Urothelium cell line (cell line): ENCODE data around the gene RANBP17.

Experiments used
- DNase-seq: peaks from one replicate; pipeline ENCODE4 v3.0.0; 2011; ENCODE audit warnings: low spot score, mixed read lengths
- FAIRE-seq: peaks from 2 replicates; lab custom pipeline; 2011; peaks lifted over from hg19 to GRCh38; lab: Jason Lieb, UNC

RANBP17 gene

GRCh38 chr5:171223927-171224326 is 362.1 kb downstream of the RANBP17 start:
- FAIRE-seq (no peak), DNase-seq (no peak)

- no peak for FAIRE-seq
- no peak for DNase-seq
These were observed 364.4 kb downstream of the RANBP17 start for GRCh38 chr5:171226096-171226754.

DNA sequence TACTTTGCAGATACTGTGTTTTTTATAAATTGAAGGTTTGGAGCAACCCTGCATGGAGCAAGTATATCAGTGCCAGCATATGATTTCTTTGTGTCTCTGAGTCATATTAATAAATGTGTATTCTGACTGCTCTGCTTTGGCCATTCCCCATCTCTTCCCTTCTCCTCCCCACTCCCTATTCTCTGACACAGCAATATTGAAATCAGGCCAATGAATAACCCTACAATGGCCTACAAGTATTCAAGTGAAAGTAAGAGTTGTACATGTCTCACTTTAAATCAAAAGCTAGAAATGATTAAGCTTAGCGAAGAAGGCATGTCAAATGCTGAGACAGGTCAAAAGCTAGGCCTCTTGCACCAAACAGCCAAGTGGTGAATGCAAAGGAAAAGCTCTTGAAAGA is 365.0 kb downstream of the RANBP17 start:
- FAIRE-seq (peak; percentile 13), DNase-seq (no peak)

DNA sequence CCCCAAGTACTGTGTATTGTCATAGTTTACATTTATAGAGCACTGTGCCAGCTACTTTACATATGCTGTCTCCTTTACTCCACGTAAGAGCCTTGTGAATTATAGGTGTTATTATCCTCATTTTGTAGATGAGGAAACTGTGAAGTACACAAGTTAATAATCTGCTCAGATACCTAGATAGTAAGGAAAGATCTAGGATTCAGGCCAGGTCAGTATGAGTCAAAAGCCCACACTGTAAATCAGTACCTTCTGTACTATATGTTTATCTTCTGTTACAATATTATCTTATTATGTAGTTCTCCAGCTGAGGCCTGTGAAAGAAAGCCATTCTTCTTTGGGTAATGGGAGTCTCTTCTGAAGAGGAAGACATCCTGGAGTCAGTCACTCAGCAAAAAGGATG is 374.8 kb downstream of the RANBP17 start:
- DNase-seq (no peak), FAIRE-seq (no peak)

- FAIRE-seq = no peak
- no peak for DNase-seq
These were observed 380.7 kb downstream of the RANBP17 start for GRCh38 chr5:171242521-171242920.

DNA sequence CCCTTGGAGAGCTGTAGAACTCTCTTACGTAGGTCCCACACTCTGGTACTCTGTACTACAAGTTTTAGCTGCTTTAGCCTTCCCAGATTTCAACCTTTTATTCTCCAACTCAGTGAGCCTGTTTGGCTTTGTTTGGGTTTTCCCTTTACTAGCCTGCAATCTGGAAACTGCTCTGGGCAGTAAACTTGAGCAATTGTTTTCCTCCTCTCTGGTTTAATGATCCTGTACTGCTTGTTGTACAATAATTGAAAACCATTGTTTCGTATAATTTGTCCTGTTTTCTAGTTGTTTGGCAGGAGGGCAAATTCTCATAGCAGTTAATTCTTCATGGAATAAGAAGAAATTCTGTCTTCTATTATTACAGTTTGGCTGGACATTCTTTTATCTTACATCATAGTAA is 384.4 kb downstream of the RANBP17 start:
- DNase-seq = no peak
- FAIRE-seq = no peak

DNA sequence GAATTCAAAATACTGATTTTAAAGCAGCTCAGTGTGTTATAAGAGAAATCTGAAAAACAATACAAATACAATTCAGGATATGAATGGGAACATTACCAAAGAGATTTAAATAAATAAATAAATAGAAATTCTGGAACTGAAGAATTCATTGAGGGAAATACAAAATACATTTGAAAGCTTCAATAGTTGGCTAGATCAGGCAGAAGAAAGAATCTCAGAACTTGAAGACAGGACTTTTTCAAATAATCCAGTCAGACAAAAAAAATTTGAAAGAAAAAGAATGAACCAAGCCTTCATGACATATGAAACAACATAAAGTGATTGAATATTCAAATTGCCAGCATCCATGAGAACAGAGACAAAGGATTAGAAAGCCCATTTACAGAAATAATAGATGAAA is 387.6 kb downstream of the RANBP17 start:
- FAIRE-seq (no peak), DNase-seq (no peak)

DNA sequence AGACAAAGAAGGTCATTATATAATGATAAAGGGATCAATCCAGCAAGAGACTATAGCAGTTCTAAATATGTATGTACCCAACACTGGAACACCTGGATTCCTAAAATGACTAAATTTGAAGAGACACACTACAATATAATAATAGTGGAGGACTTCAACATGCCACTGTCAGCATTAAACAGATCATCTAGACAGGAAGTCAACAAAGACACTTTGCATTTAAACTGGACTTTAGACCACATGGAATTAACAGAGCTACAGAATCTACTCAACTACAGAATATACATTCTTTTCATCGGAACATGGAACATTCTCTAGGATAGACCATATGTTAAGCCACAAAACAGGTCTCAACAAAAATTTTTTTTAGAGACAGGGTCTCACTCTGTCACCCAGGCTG is 388.9 kb downstream of the RANBP17 start:
- DNase-seq (no peak), FAIRE-seq (no peak)

GRCh38 chr5:171251519-171251918 is 389.7 kb downstream of the RANBP17 start:
- FAIRE-seq = no peak

GRCh38 chr5:171252674-171253073 is 390.9 kb downstream of the RANBP17 start:
- DNase-seq (no peak), FAIRE-seq (no peak)

More at GRCh38 chr5:171251519-171251918, 389.7 kb downstream of the RANBP17 start:
- no peak for DNase-seq

DNA sequence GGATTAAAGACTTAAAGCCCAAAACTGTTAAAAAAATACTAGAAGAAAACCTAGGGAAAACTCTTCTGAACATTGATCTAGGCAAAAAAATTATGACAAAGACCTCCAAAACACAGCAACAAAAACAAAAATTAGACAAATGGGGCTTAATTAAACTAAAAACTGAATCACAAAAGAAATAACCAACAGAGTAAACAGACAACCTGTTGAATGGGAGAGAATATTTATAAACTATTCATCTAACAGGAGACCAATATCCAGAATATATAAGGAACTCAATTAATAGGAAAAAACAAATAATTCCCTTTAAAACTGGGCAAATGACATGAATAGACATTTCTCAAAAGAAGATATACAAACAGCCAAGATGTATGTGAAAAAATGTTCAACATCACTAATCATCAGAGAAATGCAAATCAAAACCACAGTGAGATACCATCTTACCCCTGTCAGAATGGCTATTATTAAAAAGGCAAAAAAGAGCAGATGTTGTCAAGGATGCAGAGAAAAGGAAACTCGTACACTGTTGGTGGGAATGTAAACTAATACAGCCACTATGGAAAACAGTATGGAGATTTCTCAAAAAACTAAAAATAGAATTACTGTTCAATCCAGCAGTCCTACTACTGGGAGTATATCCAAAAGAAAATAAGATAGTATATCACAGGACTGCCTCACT is 397.1 kb downstream of the RANBP17 start:
- FAIRE-seq = no peak
- DNase-seq = no peak

DNA sequence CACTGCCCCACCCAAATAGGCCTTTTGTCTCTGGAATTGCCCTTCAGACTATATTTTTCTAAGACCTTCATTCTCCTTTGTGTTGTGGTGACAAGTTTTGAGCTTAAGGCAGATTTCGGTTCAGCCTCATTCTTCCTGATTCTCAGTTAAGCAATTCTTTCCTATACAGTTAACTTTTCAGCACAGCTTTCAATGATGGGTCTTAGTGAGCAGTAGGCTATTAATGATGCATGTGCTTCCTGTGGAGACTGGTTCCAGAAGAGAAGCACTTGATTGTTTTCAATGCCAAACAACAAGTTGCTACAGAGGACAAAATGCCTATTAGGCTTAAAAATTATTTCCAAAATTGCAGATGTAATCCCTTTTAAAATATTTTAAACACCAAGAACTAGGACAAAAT is 399.5 kb downstream of the RANBP17 start:
- FAIRE-seq = no peak

DNA sequence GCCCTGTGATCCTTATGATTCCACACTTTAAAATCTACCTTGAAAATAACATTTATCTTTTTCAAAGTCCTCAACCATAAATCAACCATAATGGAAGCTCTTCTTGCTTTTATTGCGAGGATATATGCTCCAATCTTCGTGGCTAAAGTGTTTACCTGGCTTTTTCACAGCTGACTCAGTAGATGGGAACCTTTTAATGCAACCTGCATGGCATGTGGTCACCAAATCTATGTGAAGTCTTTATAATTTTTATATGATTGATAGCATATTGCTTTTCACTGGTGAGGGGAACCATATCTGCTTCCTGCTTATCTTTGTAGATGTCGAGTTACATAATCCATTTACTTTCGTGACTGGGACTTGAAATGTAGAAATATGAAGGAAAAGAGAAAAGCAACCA is 400.1 kb downstream of the RANBP17 start:
- DNase-seq (no peak), FAIRE-seq (no peak)

More for the DNA sequence above, 399.5 kb downstream of the RANBP17 start:
- no peak for DNase-seq

DNA sequence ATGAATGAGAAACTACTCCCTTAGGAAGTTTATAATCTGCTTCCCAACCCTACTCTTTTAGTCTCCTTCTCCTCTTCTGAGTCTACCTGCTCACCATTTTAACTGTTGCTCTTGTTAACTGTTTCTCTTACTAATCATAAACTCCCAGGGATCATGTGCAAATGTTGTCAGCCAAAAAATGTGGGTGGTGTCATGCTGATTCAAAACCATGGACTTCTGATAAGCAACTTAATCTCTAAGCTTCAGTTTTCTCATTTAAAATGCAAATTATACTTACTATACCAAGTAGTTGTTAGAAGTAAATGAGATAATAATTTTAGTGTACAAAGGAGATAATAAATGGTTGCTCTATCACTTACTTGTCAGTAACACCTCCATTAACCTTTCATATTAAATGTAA is 401.4 kb downstream of the RANBP17 start:
- FAIRE-seq (no peak), DNase-seq (no peak)

- FAIRE-seq = no peak
- no peak for DNase-seq
These were observed 403.0 kb downstream of the RANBP17 start for GRCh38 chr5:171264843-171265242.

DNA sequence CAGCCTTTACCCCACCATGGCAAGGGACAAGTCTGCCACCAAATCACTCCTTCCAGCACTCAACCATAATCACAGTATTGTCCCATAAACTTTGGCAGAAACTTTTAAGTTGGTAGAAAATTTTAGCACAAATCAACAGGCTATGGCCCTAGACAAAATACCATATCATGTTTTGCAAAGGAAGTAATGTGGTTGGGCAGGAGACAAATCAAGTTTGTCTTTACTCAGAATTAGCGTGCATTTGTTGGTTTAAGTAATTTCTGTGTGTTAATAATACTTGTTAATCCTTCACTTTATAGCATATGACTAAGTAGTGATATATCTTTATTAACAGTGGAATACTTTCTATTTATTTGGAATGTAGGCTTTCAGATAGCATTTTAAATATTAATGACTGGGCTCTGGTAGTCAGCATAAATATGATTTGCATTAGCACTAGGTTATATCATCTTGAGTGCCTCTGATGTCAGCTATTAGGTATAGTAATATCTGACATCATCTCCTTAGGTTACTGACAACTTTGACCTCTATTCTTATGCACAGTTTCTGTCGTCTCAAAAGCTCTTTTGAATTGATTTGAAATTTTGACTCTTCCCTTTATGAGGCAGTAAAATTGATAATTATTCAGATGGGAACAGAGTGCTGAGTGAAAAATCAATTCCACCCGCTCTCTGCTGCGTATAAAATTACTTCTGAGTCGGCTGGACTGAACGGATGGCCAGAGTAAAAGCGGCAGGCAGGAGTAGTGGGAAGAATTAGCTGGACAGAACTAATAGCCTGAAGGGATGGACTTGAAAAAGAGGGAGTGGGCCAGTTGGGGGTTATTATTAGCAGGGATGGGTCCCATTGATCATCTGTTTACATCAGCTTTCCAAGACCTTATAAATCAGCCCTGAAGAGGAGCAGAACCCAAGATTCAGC is 407.1 kb downstream of the RANBP17 start:
- FAIRE-seq (no peak), DNase-seq (no peak)

DNA sequence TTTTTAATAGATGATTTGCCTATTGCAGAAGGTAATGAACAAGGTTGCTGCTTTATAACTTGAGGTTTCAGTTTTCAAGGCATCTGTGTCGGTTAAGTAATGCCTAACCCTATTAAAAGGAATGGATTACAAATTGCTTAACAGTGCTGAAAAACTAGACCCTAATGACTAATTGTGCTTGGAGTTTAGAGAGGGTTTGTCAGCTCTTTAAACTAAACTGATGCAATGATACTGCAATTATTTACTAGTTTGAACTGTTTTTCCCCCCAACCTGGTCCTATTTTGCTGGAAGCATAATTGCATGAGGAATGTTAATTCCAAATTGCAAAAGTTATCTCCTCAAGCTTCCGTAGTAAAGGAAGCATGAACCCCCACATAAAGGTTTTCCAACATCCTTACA is 407.9 kb downstream of the RANBP17 start:
- FAIRE-seq = no peak
- no peak for DNase-seq

- DNase-seq = no peak
- no peak for FAIRE-seq
These were observed 408.3 kb downstream of the RANBP17 start for GRCh38 chr5:171270136-171270535.

GRCh38 chr5:171271798-171272197 is 410.0 kb downstream of the RANBP17 start:
- DNase-seq = no peak
- no peak for FAIRE-seq

DNA sequence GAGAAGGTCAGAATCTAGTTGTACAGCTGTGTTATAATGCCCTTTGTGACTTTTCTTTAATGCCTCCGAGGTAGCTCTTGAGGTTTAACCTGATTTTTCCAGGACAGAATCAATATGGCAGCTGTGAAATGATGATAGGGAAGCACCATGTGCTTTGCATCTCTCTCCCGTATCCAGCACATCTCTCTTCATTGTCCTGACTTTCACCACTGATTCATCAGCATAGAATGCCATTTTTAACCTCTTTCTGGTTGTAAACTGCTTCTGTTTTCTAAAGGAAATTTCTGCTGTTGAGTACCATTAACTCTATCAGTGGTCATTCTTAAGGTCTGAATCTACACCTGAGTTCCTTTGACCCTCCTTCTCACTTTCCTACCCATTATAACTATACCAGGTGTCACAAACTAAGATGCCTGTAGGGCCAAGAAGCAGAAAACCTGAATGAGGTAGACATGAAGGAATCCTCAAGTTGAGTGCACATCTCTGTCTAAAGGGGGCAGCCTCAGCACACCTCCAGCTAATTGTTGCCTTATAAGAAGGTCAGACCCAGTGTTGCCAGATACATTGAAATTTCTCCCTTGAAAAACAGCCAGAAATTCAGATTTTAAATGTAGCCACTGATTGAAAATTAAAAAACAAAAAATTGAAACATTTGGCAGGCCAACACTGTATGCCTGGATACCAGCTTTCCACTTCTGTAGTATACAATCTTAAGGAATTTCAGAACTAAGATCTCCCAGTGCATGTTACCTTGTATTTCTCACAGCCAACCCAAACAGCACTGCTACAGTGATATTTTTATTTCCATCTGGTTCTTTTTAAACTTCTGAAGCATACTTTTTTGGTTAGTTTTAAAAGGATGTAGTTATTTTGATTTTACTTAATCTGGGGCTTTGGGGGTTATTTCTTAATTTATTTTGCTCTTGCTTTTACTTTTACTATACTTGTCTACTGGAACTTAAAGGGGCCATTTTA is 411.5 kb downstream of the RANBP17 start:
- no peak for FAIRE-seq
- peak; percentile 25 for DNase-seq
